Right kidney (tissue), 1 donor: ENCODE measurements around the gene CAPN3.

Source experiments
- DNase-seq: peaks from one replicate; pipeline ENCODE4 v3.0.0-alpha.2; 2016

Gene CAPN3

DNA sequence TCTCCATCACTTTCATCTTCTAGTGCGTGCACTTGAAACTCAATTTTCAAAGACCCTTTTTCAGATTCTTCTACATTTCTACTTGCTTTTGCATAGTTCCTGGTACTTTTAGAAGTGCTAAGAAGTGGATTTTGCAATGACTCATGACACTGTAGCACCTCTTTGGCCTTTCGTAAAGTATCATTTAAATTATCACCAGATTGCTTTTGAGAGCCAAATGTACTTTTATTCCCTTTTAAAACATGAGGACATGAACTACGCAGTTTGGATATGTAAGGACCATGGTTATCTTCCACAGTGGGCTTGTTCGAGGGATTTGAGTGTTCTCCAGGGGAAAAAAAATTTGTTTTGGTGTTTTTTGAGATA is 91.1 kb downstream of the CAPN3 start:
- no peak for DNase-seq

DNA sequence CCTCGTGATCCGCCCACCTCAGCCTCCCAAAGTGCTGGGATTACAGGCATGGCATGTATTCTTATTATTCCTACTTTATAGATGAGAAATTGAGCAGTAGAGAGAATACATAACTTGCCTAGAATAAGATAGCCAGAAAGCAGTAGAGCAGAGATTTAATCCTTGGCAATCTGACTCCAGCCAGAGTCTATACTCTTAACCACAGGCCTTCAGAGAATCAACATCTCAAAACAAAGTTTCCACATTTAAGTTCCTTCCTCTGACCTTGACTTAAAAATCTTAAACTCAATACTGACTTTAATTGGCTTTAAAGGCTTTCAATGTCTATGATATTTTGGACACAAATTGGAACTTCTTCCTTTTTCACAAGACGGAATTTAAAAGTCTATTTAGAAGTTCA is 94.5 kb downstream of the CAPN3 start:
- DNase-seq: no peak

DNA sequence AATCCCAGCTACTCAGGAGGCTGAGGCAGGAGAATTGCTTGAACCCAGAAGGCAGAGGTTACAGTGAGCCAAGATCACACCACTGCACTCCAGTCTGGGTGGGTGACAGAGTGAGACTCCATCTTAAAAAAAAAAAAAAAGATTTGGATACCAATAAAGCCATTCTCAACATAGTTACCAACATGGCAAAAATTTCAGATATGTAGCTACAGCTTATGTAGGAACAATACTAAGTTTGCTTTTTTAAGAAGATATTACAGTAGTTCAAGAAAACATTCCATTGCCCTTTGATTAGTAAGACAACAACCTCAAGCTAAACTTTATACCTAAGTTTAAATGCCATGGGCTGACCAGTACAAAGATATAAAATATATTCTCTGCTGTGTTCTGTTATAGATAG is 97.2 kb downstream of the CAPN3 start:
- DNase-seq: no peak

GRCh38 chr15:42456971-42457370 is 97.7 kb downstream of the CAPN3 start:
- DNase-seq: no peak

GRCh38 chr15:42457445-42458442 is 98.4 kb downstream of the CAPN3 start:
- peak; percentile 56 for DNase-seq

DNA sequence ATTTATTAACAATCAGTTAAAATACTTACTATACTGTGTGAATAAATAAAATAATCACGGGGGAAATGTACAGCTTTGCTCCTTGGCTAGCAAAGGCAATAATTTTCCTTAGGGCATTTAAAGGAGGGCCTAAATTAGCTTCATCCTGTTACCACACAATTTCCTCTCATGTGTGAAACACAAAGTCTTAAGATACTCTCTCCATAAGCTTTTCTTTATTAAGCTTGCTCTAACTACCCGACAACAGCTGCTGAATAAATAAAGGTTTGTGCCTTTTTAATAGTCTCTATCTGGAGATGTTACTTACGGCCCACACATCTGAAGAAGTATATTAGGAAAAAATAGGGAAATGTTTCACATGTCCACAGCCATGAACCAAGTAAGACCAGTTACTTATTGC is 102.0 kb downstream of the CAPN3 start:
- no peak for DNase-seq
